SK-N-SH (cell line): ENCODE results near the gene DPP4. TPM values are rescaled to one million over a fixed set of nuclear protein-coding genes. Genes with fewer than 3 reads are reported as not detected.
A peak's percentile ranks its signal among the peaks of the same experiment; 100 is the strongest.

Experiments
- CTCF ChIA-PET: fragments of 300-600, 350-600 bp; formaldehyde crosslinking; extraction: SDS; loops from one replicate; lab custom pipeline; 2021; lab: Yijun Ruan, JAX
- POLR2A ChIA-PET: fragments of 350-600 bp; sonication (Branson Sonifier 250); formaldehyde crosslinking; extraction: SDS; loops from one replicate; lab custom pipeline; 2020; ENCODE audit warnings: antibody characterized with exemption, inconsistent platforms; lab: Yijun Ruan, JAX
- DNase-seq: peaks from one replicate; pipeline ENCODE4 v3.0.0; 2012
- H2AFZ ChIP-seq: fragments of 200-600 bp; sonication (generic); 2 replicates; pipeline ENCODE4 v1.8.1; 2016; ENCODE audit warnings: antibody characterized with exemption, mild to moderate bottlenecking, low read depth
- H3F3A ChIP-seq: fragments of 200-600 bp; sonication (generic); replicated peaks from 2 replicates; pipeline ENCODE3; 2016; ENCODE audit warnings: antibody characterized with exemption, mild to moderate bottlenecking; ENCODE audit not compliant: insufficient read depth
- H3K27ac ChIP-seq, 2 experiments: fragments of 200-500 bp in 1 of 2; fragments of 200-600 bp in 1 of 2; sonication (Bioruptor generic) in 1 of 2; sonication (generic), shearing (Covaris generic) in 1 of 2; 2 replicates each; pipeline versions ENCODE4 v1.5.1 to v1.6.1; 2014 to 2016; ENCODE audit warnings: low read depth in 2 of 2, inconsistent platforms in 1 of 2, low read length in 1 of 2, mild to moderate bottlenecking in 1 of 2, mixed read lengths in 1 of 2
- H3K27me3 ChIP-seq: fragments of 200-600 bp; sonication (generic), shearing (Covaris generic); 2 replicates; pipeline ENCODE4 v1.6.1; 2016; ENCODE audit warnings: mixed run types; ENCODE audit not compliant: insufficient read depth
- H3K36me3 ChIP-seq, 2 experiments: fragments of 200-500 bp in 1 of 2; fragments of 200-600 bp in 1 of 2; sonication (Bioruptor generic) in 1 of 2; sonication (generic) in 1 of 2; replicated peaks in 1 of 2; 2 replicates each; pipeline versions ENCODE3 to v1.5.1; 2014 to 2016; ENCODE audit warnings: low read length in 1 of 2, mild to moderate bottlenecking in 1 of 2; ENCODE audit not compliant: insufficient read depth in 2 of 2, control insufficient read depth in 1 of 2
- H3K4me1 ChIP-seq, 2 experiments: fragments of 200-500 bp in 1 of 2; fragments of 200-600 bp in 1 of 2; sonication (Bioruptor generic) in 1 of 2; sonication (generic), shearing (Covaris generic) in 1 of 2; 2 replicates each; pipeline versions ENCODE4 v1.5.1 to v1.6.1; 2014 to 2016; ENCODE audit warnings: low read depth in 1 of 2, low read length in 1 of 2, mixed run types in 1 of 2; ENCODE audit not compliant: insufficient read depth in 2 of 2, control insufficient read depth in 1 of 2
- H3K4me2 ChIP-seq: fragments of 200-600 bp; sonication (generic), shearing (Covaris generic); 2 replicates; pipeline ENCODE4 v1.6.1; 2017; ENCODE audit warnings: mixed run types
- H3K4me3 ChIP-seq, 2 experiments: fragments of 200-500 bp in 1 of 2; fragments of 200-600 bp in 1 of 2; sonication (Bioruptor generic) in 1 of 2; sonication (generic), shearing (Covaris generic) in 1 of 2; 2 replicates each; pipeline versions ENCODE4 v1.5.1 to v1.8.1; 2014 to 2016; ENCODE audit warnings: low read depth in 2 of 2, inconsistent platforms in 1 of 2, low read length in 1 of 2, mild to moderate bottlenecking in 1 of 2, mixed read lengths in 1 of 2, moderate library complexity in 1 of 2
- H3K79me2 ChIP-seq: fragments of 200-600 bp; sonication (generic); 2 replicates; pipeline ENCODE4 v1.8.1; 2017; ENCODE audit warnings: mild to moderate bottlenecking; ENCODE audit not compliant: insufficient read depth
- H3K9ac ChIP-seq: fragments of 200-600 bp; sonication (generic); 2 replicates; pipeline ENCODE4 v1.6.1; 2017; ENCODE audit warnings: mixed run types
- H3K9me2 ChIP-seq: fragments of 200-600 bp; sonication (generic); 2 replicates; pipeline ENCODE4 v1.6.1; 2017; ENCODE audit warnings: mixed run types
- H3K9me3 ChIP-seq: fragments of 200-600 bp; sonication (generic); 2 replicates; pipeline ENCODE4 v1.6.1; 2017; ENCODE audit warnings: mixed run types, mild to moderate bottlenecking, moderate library complexity
- H4K20me1 ChIP-seq: fragments of 200-600 bp; sonication (generic); 2 replicates; pipeline ENCODE4 v1.6.1; 2017; ENCODE audit warnings: mild to moderate bottlenecking, mixed run types; ENCODE audit not compliant: insufficient read depth
- CTCF ChIP-seq: fragments of 200-600 bp; sonication (generic); IDR thresholded peaks from 2 replicates; pipeline ENCODE4 v1.6.1; 2017; ENCODE audit warnings: antibody characterized with exemption, mild to moderate bottlenecking, moderate library complexity
- FOSL2 ChIP-seq: IDR thresholded peaks from 2 replicates; pipeline ENCODE4 v1.4.0; 2012; ENCODE audit warnings: low read depth, mild to moderate bottlenecking, moderate library complexity, borderline replicate concordance
- NFIC ChIP-seq: IDR thresholded peaks from 2 replicates; pipeline ENCODE4 v1.4.0; 2012; ENCODE audit warnings: borderline replicate concordance
- REST ChIP-seq: IDR thresholded peaks from 2 replicates; pipeline ENCODE4 v1.6.1; 2012; ENCODE audit warnings: mild to moderate bottlenecking, low read depth, low read length, moderate library complexity
- RFX5 ChIP-seq: IDR thresholded peaks from 2 replicates; pipeline ENCODE4 v1.6.1; 2012; ENCODE audit warnings: mild to moderate bottlenecking, improper control_type of control experiment, low read length
- WGBS: methylation state at CpG from one replicate; pipeline ENCODE4 v1.1.6; 2017; ENCODE audit warnings: low lambda C conversion rate; 5-methylcytosine and 5-hydroxymethylcytosine counted together
- polyA plus RNA-seq, 3 experiments: library from polyadenylated mRNA; depleted of rRNA; stranded (reverse); fragments of >200 nt; gene quantifications; 2 replicates each; pipeline ENCODE4 v1.2.3, GENCODE V29; 2012

Gene DPP4
- polyA plus RNA-seq, 1 of the 3 experiments (the other 2 are of a cell fraction) = 5.0 TPM

- TF ChIP-seq CTCF (no peak), REST (no peak)
- TF ChIP-seq, all 33 proteins: peak for 0
Measured at GRCh38 chr2:162017233-162017632, 56.8 kb downstream of the DPP4 start (continued).

- H3K4me3 ChIP-seq = no peak overlapping the region
Measured at GRCh38 chr2:162016080-162016479, 57.9 kb downstream of the DPP4 start.

GRCh38 chr2:162014751-162015150 is 59.3 kb downstream of the DPP4 start:
- H3K79me2 ChIP-seq = no peaks in the 10 kb centered on the region
- WGBS = 51% methylated on average over 6 of the region's 6 CpGs
- no peaks in the 10 kb centered on the region for H3K27me3 ChIP-seq
- no peak for DNase-seq
- H3F3A ChIP-seq = no peaks in the 10 kb centered on the region
- peak overlapping the region; percentile 38; the same call in 1 of the 2 replicates for H2AFZ ChIP-seq
- POLR2A ChIA-PET = no interaction called here
- H4K20me1 ChIP-seq = no peaks in the 10 kb centered on the region
- CTCF ChIA-PET = interaction anchor here (1.0 kb wide), 1 partner anchor 11 kb away, joined by 3 read pairs; no protein-coding TSS in a partner anchor
- no peak overlapping the region for H3K9ac ChIP-seq
- H3K4me1 ChIP-seq = no peaks in the 10 kb centered on the region; a peak in 1 of 4 replicates
- H3K4me3 ChIP-seq = no peak overlapping the region
- no peaks in the 10 kb centered on the region for H3K36me3 ChIP-seq
- H3K9me3 ChIP-seq = no peaks in the 10 kb centered on the region
- H3K9me2 ChIP-seq = no peaks in the 10 kb centered on the region
- H3K4me2 ChIP-seq = no peak overlapping the region
- H3K27ac ChIP-seq = no peak overlapping the region
- TF ChIP-seq NFIC = no peak

More at GRCh38 chr2:162016080-162016479, 57.9 kb downstream of the DPP4 start:
- ChIA-PET CTCF (interaction anchor here (0.9 kb wide), 1 partner anchor 8 kb away, joined by 3 read pairs; no protein-coding TSS in a partner anchor), POLR2A (no interaction called here)
- no peaks in the 10 kb centered on the region for H3K9me2 ChIP-seq
- no peak overlapping the region for H3K4me2 ChIP-seq
- H2AFZ ChIP-seq = no peak overlapping the region
- WGBS = 62% methylated on average over 2 of the region's 2 CpGs
- H3K9me3 ChIP-seq = no peaks in the 10 kb centered on the region
- no peaks in the 10 kb centered on the region; a peak in 1 of 4 replicates for H3K4me1 ChIP-seq
- H3K9ac ChIP-seq = no peak overlapping the region
- H3K27ac ChIP-seq = no peak overlapping the region
- H4K20me1 ChIP-seq = no peaks in the 10 kb centered on the region
- no peaks in the 10 kb centered on the region for H3F3A ChIP-seq
- no peaks in the 10 kb centered on the region for H3K79me2 ChIP-seq
- no peak for TF ChIP-seq FOSL2
- no peak for TF ChIP-seq RFX5
- no peaks in the 10 kb centered on the region for H3K36me3 ChIP-seq
- DNase-seq = no peak
- H3K27me3 ChIP-seq = no peaks in the 10 kb centered on the region
